ENCODE measurements around the gene MRPL10. TPM values are rescaled to one million over a fixed set of nuclear protein-coding genes. Genes with fewer than 3 reads are reported as not detected.
A peak's percentile ranks its signal among the peaks of the same experiment; 100 is the strongest.

The MRPL10 gene
- total RNA-seq, 1 donor from 2014 or later = 52.2 TPM

DNA sequence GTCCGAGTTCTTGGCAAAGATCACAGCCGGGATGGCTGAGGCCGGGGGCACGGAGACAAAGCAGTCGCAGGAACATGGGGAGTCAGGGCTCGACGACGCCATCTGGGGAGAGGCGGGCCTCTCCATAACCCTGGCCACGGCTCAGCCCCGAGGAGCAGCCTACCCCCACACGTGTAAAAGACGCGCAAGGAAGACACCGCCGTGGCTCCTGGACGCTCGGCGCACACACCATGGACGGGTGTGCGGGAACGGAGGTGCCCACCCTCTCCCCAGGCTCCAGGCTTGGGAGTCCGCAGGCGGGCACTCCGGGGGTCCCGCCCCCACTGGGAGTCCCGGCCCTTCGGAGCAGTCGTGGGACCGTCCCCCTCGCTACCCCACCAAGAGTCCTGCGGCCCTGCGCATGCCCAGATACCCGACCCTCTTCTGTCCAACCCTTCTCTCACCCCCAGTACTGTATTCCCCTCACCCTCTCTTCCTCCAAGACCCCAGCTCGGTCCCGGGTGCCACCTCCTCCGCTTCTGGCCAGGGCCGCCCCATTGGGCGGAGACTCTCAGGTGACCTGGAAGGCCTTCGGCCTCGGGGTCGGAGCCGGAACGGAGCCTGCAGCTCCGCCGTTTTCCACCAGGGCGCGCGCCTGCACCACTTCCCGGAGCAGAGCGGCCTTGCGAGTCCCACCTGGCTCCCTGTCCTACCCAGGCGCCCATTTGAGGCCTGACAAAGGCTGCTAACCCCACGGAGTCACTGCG is 9.6 kb upstream of the MRPL10 start, which contains the start of gene SCRN2:
Gene SCRN2 (minus strand): TSS at position 532 of the 746 bp plus-strand sequence. CDS start 430 bp downstream, at position 102.
- Mint-ChIP-seq H3K27ac (peak within 1 kb of the TSS; percentile 88), H3K27me3 (ENCODE audit: low read depth) (peaks cover 18% of the 10 kb centered on the region), H3K36me3 (ENCODE audit: low read depth) (peaks cover 5% of the 10 kb centered on the region), H3K4me3 (ENCODE audit: low read depth) (peak within 1 kb of the TSS; percentile 94), H3K4me1 (ENCODE audit: low read depth) (peaks cover 23% of the 10 kb centered on the region), H3K9me3 (no peaks in the 10 kb centered on the region)
- intact Hi-C loops (cut with micrococcal nuclease) = loop anchor here (1.0 kb wide), 4 partner anchors 10 to 130 kb away; partner anchors contain the start of genes CDK5RAP3, LRRC46 and MRPL10
- DNase-seq (ENCODE audit: low spot score) = peak; percentile 87

GRCh38 chr17:47840001-47840741 is 8.8 kb upstream of the MRPL10 start:
- intact Hi-C loops (cut with micrococcal nuclease) = no loop called here
- peak overlapping the region; percentile 17 for H3K27ac Mint-ChIP-seq

GRCh38 chr17:47839071-47839470 is 7.7 kb upstream of the MRPL10 start:
- peaks cover 34% of the 10 kb centered on the region for H3K4me1 Mint-ChIP-seq (ENCODE audit: low read depth)
- no peak for DNase-seq (ENCODE audit: low spot score)
- no peaks in the 10 kb centered on the region for H3K27me3 Mint-ChIP-seq (ENCODE audit: low read depth)
- peaks cover 5% of the 10 kb centered on the region for H3K36me3 Mint-ChIP-seq (ENCODE audit: low read depth)
- H3K27ac Mint-ChIP-seq = no peak overlapping the region
- intact Hi-C loops (cut with micrococcal nuclease) = no loop called here
- peak overlapping the region; percentile 26 for H3K4me3 Mint-ChIP-seq (ENCODE audit: low read depth)
- no peaks in the 10 kb centered on the region for H3K9me3 Mint-ChIP-seq

More at GRCh38 chr17:47840001-47840741, 8.8 kb upstream of the MRPL10 start:
- Mint-ChIP-seq H3K4me1 (ENCODE audit: low read depth) (peaks cover 25% of the 10 kb centered on the region), H3K36me3 (ENCODE audit: low read depth) (peaks cover 5% of the 10 kb centered on the region), H3K4me3 (ENCODE audit: low read depth) (peak overlapping the region; percentile 94), H3K27me3 (ENCODE audit: low read depth) (peaks cover 11% of the 10 kb centered on the region), H3K9me3 (no peaks in the 10 kb centered on the region)
- no peak for DNase-seq (ENCODE audit: low spot score)

- no peaks in the 10 kb centered on the region for H3K27me3 Mint-ChIP-seq (ENCODE audit: low read depth)
These were observed 7.3 kb upstream of the MRPL10 start for GRCh38 chr17:47838636-47839035.

DNA sequence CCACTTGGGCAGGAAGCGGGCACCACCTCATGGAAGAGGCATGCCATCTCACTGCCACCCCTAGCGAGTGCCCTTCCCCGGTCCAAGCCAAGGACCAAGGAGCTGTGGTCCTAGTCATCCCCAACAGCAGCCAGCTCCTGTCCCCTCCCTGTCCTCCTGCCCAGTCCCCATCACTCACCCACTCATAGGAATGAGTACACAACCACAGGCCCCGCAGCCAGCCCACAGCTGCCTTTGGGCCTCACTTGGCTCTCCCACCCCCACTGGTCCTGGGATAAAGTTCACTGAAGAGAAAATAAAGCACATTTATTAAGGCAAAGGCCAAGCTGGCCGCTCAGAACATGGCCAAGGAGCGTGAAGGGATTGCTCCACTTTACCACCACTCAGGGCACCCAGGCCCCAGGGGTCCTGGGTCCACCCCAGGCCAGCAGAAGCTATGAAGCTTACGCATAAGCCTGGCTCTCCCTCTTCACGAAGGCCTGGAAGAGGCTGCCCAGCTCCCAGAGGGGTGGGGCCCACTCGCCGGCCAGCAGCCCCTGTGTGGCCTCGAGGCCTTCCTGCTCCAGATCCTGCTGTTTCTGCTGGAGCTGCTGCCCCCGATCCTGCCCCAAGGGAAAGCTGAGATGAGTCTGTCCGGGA is 6.2 kb upstream of the MRPL10 start:
- H3K9me3 Mint-ChIP-seq = no peaks in the 10 kb centered on the region
- no peak for DNase-seq (ENCODE audit: low spot score)
- H3K27me3 Mint-ChIP-seq (ENCODE audit: low read depth) = no peaks in the 10 kb centered on the region
- H3K4me3 Mint-ChIP-seq (ENCODE audit: low read depth) = no peak overlapping the region
- peaks cover 32% of the 10 kb centered on the region for H3K4me1 Mint-ChIP-seq (ENCODE audit: low read depth)
- peaks cover 5% of the 10 kb centered on the region for H3K36me3 Mint-ChIP-seq (ENCODE audit: low read depth)
- no peak overlapping the region for H3K27ac Mint-ChIP-seq
- intact Hi-C loops (cut with micrococcal nuclease) = no loop called here

More at GRCh38 chr17:47838636-47839035, 7.3 kb upstream of the MRPL10 start:
- no peak for DNase-seq (ENCODE audit: low spot score)
- Mint-ChIP-seq H3K4me1 (ENCODE audit: low read depth) (peaks cover 34% of the 10 kb centered on the region), H3K27ac (no peak overlapping the region), H3K4me3 (ENCODE audit: low read depth) (peak overlapping the region; percentile 26), H3K9me3 (no peaks in the 10 kb centered on the region), H3K36me3 (ENCODE audit: low read depth) (peaks cover 5% of the 10 kb centered on the region)
- intact Hi-C loops (cut with micrococcal nuclease) = no loop called here

DNA sequence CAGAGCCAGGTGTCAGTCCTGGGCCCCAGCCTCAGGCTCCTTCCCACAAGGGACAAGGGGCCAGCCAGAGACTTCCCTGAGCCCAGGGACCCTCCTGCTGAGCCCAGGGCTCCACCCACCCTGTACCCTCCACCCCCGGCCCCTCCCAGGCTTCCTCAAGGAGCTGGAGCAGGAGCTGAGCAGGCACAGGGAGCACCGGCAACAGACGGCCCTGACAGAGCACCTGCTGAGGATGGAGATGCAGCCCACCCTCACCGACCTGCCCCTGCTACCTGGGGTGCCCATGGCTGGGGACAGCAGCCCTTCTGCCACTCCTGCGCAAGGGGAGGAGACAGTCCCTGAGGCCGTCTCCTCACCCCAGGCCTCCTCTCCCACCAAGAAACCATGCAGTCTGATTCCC is 5.3 kb upstream of the MRPL10 start:
- Mint-ChIP-seq H3K9me3 (no peaks in the 10 kb centered on the region), H3K27me3 (ENCODE audit: low read depth) (no peaks in the 10 kb centered on the region), H3K4me1 (ENCODE audit: low read depth) (peaks cover 27% of the 10 kb centered on the region), H3K27ac (no peak overlapping the region), H3K36me3 (ENCODE audit: low read depth) (peaks cover 5% of the 10 kb centered on the region), H3K4me3 (ENCODE audit: low read depth) (no peak overlapping the region)
- no peak for DNase-seq (ENCODE audit: low spot score)
- intact Hi-C loops (cut with micrococcal nuclease) = no loop called here

- Mint-ChIP-seq H3K9me3 (no peaks in the 10 kb centered on the region), H3K27ac (peak overlapping the region; percentile 1), H3K36me3 (ENCODE audit: low read depth) (peaks cover 5% of the 10 kb centered on the region), H3K4me3 (ENCODE audit: low read depth) (no peak overlapping the region), H3K4me1 (ENCODE audit: low read depth) (peaks cover 26% of the 10 kb centered on the region), H3K27me3 (ENCODE audit: low read depth) (no peaks in the 10 kb centered on the region)
- intact Hi-C loops (cut with micrococcal nuclease) = no loop called here
- DNase-seq (ENCODE audit: low spot score) = no peak
These were observed 3.4 kb upstream of the MRPL10 start for GRCh38 chr17:47834756-47835155.

DNA sequence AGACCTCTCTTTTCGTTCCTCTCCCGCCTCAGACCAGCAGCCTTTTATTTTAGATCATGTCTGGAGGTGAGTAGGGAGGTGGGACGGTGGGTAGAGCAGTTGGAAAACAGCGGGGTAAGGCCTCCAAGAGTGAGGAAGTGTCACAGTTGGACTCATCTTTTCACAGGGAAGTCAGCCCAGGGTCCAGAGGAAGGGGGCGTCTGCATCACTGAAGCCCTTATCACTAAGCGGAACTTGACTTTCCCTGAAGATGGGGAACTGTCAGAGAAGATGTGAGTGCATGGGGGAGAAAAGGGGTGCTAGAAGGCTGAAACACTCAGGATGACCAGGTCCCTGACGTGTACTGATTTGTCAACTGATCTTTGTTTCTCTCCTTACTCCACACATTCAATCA is 590 bp upstream of the MRPL10 start:
- peaks cover 32% of the 10 kb centered on the region for H3K4me1 Mint-ChIP-seq (ENCODE audit: low read depth)
- H3K27ac Mint-ChIP-seq = peak overlapping the region; percentile 94
- intact Hi-C loops (cut with micrococcal nuclease) = loop anchor here (1.0 kb wide), 2 partner anchors 9 to 11 kb away; partner anchors contain the start of genes OSBPL7 and SCRN2
- H3K9me3 Mint-ChIP-seq = no peaks in the 10 kb centered on the region
- peak overlapping the region; percentile 99 for H3K4me3 Mint-ChIP-seq (ENCODE audit: low read depth)
- H3K27me3 Mint-ChIP-seq (ENCODE audit: low read depth) = no peaks in the 10 kb centered on the region
- H3K36me3 Mint-ChIP-seq (ENCODE audit: low read depth) = peaks cover 15% of the 10 kb centered on the region
- DNase-seq (ENCODE audit: low spot score) = no peak

- Mint-ChIP-seq H3K4me3 (ENCODE audit: low read depth) (peak overlapping the region; percentile 99), H3K27me3 (ENCODE audit: low read depth) (no peaks in the 10 kb centered on the region), H3K36me3 (ENCODE audit: low read depth) (peaks cover 26% of the 10 kb centered on the region), H3K9me3 (no peaks in the 10 kb centered on the region), H3K4me1 (ENCODE audit: low read depth) (peaks cover 28% of the 10 kb centered on the region), H3K27ac (peak overlapping the region; percentile 94)
- DNase-seq (ENCODE audit: low spot score) = no peak
- intact Hi-C loops (cut with micrococcal nuclease) = loop anchor here (1.0 kb wide), 2 partner anchors 9 to 11 kb away; partner anchors contain the start of genes OSBPL7 and SCRN2
These were observed 842 bp downstream of the MRPL10 start for GRCh38 chr17:47830396-47831002.

DNA sequence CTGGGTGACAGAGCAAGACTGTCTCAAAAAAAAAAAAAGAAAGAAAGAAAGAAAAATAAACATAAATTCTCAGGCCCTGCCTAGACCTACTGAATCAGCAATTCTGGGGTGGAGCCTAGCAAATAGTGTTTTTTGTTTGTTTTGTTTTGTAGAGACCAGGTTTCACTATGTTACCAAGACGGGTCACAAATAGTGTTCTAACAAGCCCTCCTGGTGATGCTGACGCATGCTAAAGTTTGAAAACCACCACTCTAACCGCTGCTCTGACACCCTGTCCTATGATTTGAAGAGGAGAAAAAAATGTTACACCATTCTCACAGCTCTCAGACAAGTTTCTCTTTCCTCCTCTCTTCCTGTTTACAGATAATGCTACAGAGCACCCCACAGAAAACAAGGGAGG is 1.5 kb downstream of the MRPL10 start:
- H3K4me1 Mint-ChIP-seq (ENCODE audit: low read depth) = peaks cover 26% of the 10 kb centered on the region
- H3K27me3 Mint-ChIP-seq (ENCODE audit: low read depth) = no peaks in the 10 kb centered on the region
- peaks cover 30% of the 10 kb centered on the region for H3K36me3 Mint-ChIP-seq (ENCODE audit: low read depth)
- DNase-seq (ENCODE audit: low spot score) = no peak
- H3K4me3 Mint-ChIP-seq (ENCODE audit: low read depth) = peak overlapping the region; percentile 99
- intact Hi-C loops (cut with micrococcal nuclease) = no loop called here
- no peaks in the 10 kb centered on the region for H3K9me3 Mint-ChIP-seq
- H3K27ac Mint-ChIP-seq = no peak overlapping the region

DNA sequence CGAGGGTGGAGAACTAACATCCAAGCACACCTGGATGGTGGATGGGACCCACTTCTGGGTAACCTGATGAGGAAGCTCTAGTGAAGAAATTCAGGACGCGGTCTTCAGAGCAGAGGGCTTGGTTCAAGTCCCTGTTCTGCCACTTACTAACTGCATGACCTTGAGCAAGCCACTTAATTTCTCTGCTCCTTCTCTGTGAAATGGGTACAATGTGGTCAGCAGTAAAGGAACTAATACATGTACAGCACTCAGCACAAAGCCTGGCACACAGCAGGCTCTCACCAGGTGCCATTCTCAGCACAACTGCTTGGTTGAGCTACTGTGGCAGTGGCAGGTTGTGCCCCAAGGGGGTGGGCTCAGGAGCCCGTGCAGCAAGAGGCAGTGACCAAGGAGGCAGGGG is 7.8 kb downstream of the MRPL10 start:
- H3K4me1 Mint-ChIP-seq (ENCODE audit: low read depth) = peaks cover 20% of the 10 kb centered on the region
- intact Hi-C loops (cut with micrococcal nuclease) = no loop called here
- H3K27me3 Mint-ChIP-seq (ENCODE audit: low read depth) = no peaks in the 10 kb centered on the region
- no peak overlapping the region for H3K27ac Mint-ChIP-seq
- H3K4me3 Mint-ChIP-seq (ENCODE audit: low read depth) = no peak overlapping the region
- DNase-seq (ENCODE audit: low spot score) = no peak
- no peaks in the 10 kb centered on the region for H3K9me3 Mint-ChIP-seq
- peaks cover 39% of the 10 kb centered on the region for H3K36me3 Mint-ChIP-seq (ENCODE audit: low read depth)

- Mint-ChIP-seq H3K4me1 (ENCODE audit: low read depth) (peaks cover 18% of the 10 kb centered on the region), H3K9me3 (no peaks in the 10 kb centered on the region), H3K36me3 (ENCODE audit: low read depth) (peaks cover 34% of the 10 kb centered on the region), H3K27me3 (ENCODE audit: low read depth) (no peaks in the 10 kb centered on the region), H3K27ac (no peak overlapping the region), H3K4me3 (ENCODE audit: low read depth) (peak overlapping the region; percentile 39)
- DNase-seq (ENCODE audit: low spot score) = no peak
- intact Hi-C loops (cut with micrococcal nuclease) = no loop called here
These were observed 8.6 kb downstream of the MRPL10 start for GRCh38 chr17:47822785-47823184.
